OCI-LY1 (cell line): Measurements from ENCODE around the gene TTC16.

Experiments used
- CTCF ChIP-seq: fragments of 200-600 bp; sonication (generic), shearing (Covaris generic); IDR thresholded peaks from 2 replicates; pipeline ENCODE4 v1.5.1; 2017; ENCODE audit warnings: mild to moderate bottlenecking, antibody characterized with exemption, low read length, moderate library complexity, mixed read lengths
- EZH2 ChIP-seq: fragments of 200-600 bp; sonication (generic), shearing (Covaris generic); IDR thresholded peaks from 2 replicates; pipeline ENCODE4 v1.8.0; 2017; ENCODE audit warnings: borderline replicate concordance, mixed run types, mild to moderate bottlenecking, antibody characterized with exemption, low read length, moderate library complexity, mixed read lengths

GRCh38 chr9:127769929-127770582 is 54.2 kb downstream of the TTC16 start:
- TF ChIP-seq CTCF (peak; percentile 12; the same call in 1 of the 2 replicates), EZH2 (no peak)
